Lung (tissue), 12 donors: ENCODE results near the gene ELFN1. TPM values are rescaled to one million over a fixed set of nuclear protein-coding genes. Genes with fewer than 3 reads are reported as not detected.

Experiments used
- ATAC-seq: fragments of 200-7000 bp; cut with Tn5 transposase; one replicate; pipeline ENCODE4 v1.9.1; 2020; ENCODE audit warnings: moderate number of reproducible peaks; ENCODE audit not compliant: insufficient read depth, low FRiP score
- DNase-seq, 3 donors: peaks; one replicate each; pipeline ENCODE4 v3.0.0-alpha.2; 2013 to 2017
- H3K27ac ChIP-seq, 2 donors: one replicate each; pipeline ENCODE4 v1.5.1; 2013; ENCODE audit warnings: mild to moderate bottlenecking in 2 of 2, moderate library complexity in 2 of 2, control low read depth in 1 of 2, inconsistent platforms in 1 of 2, low read depth in 1 of 2, low read length in 1 of 2
- H3K27me3 ChIP-seq, 3 donors: one replicate each; pipeline ENCODE4 v1.5.1; 2013; ENCODE audit warnings: low read length in 2 of 3; ENCODE audit not compliant: control insufficient read depth in 3 of 3, insufficient read depth in 3 of 3
- H3K36me3 ChIP-seq, 4 donors: one replicate each; pipeline ENCODE4 v1.5.1; 2013; ENCODE audit warnings: low read length in 4 of 4, mild to moderate bottlenecking in 1 of 4, moderate library complexity in 1 of 4; ENCODE audit not compliant: control insufficient read depth in 4 of 4, insufficient read depth in 4 of 4
- H3K4me1 ChIP-seq, 5 donors: one replicate each; pipeline ENCODE4 v1.5.1; 2013; ENCODE audit warnings: low read length in 5 of 5, mild to moderate bottlenecking in 2 of 5, moderate library complexity in 1 of 5; ENCODE audit not compliant: control insufficient read depth in 5 of 5, insufficient read depth in 5 of 5
- H3K4me3 ChIP-seq: one replicate; pipeline ENCODE4 v1.5.1; 2013; ENCODE audit warnings: mild to moderate bottlenecking, control low read depth, moderate library complexity
- H3K9ac ChIP-seq, 2 donors: one replicate each; pipeline ENCODE4 v1.5.1; 2013; ENCODE audit warnings: low read length in 2 of 2, control low read depth in 1 of 2; ENCODE audit not compliant: insufficient read depth in 1 of 2
- H3K9me3 ChIP-seq, 4 donors: one replicate each; pipeline ENCODE4 v1.5.1; 2013; ENCODE audit warnings: low read length in 3 of 4, mild to moderate bottlenecking in 1 of 4, moderate library complexity in 1 of 4; ENCODE audit not compliant: control insufficient read depth in 4 of 4, insufficient read depth in 3 of 4
- CTCF ChIP-seq: IDR thresholded peaks from 2 replicates; pipeline ENCODE4 v1.5.1; 2012; ENCODE audit warnings: mild to moderate bottlenecking; ENCODE audit errors: control extremely low read depth, extremely low read depth
- WGBS, 2 donors: extraction: QIAGEN DNeasy Blood & Tissue Kit; methylation state at CpG; one replicate each; pipeline ENCODE4 v1.1.7; 2013; 5-methylcytosine and 5-hydroxymethylcytosine counted together
- polyA plus RNA-seq, 2 donors: library from polyadenylated mRNA; stranded (reverse); fragments of 200-250 nt; gene quantifications; one replicate each; pipeline ENCODE4 v1.2.1, GENCODE V29; 2013
- total RNA-seq, 2 donors: library from RNA; depleted of rRNA in 1 of 2; stranded (reverse); fragments of >200 nt in 1 of 2; gene quantifications; one replicate each; pipeline ENCODE4 v1.2.1, GENCODE V29; 2014 to 2021
- donor health status: control.
- donor health status: control.
- donor health status: Bipolar disorder and iron deficiency.
- donor health status: healthy.
- donor health status: DM: yes; HTN: yes; CAD: no.

ELFN1 gene
- total and polyA plus RNA-seq, 4 donors, result 0.43 to 1.4 (median 1.0) TPM

- no peak for DNase-seq
- WGBS, 2 donors, result 82 to 89% methylated on average over 29 of the region's 29 CpGs
- no peak for ATAC-seq
- TF ChIP-seq CTCF, result no peak
- H3K27me3 ChIP-seq, result peaks cover 0 to 4% (median 0%) of the 10 kb centered on the region in 3 donors
- no peak overlapping the region for H3K9ac ChIP-seq
- no peaks in the 10 kb centered on the region for H3K4me1 ChIP-seq
- no peak overlapping the region for H3K4me3 ChIP-seq
- peaks cover 0 to 3% (median 0%) of the 10 kb centered on the region in 4 donors for H3K9me3 ChIP-seq
- H3K36me3 ChIP-seq, result no peaks in the 10 kb centered on the region
- H3K27ac ChIP-seq, result no peak overlapping the region
These were observed 65.9 kb downstream of the ELFN1 start for GRCh38 chr7:1735806-1736483.

- H3K4me1 ChIP-seq, result peaks cover 0 to under 1% (median 0%) of the 10 kb centered on the region in 5 donors
- ATAC-seq (no peak), DNase-seq (no peak)
- peaks cover 0 to 4% (median 0%) of the 10 kb centered on the region in 3 donors for H3K27me3 ChIP-seq
- H3K36me3 ChIP-seq, result no peaks in the 10 kb centered on the region
- no peak overlapping the region for H3K4me3 ChIP-seq
- no peak overlapping the region for H3K9ac ChIP-seq
- no peak for TF ChIP-seq CTCF
- H3K27ac ChIP-seq, result no peak overlapping the region
- no peaks in the 10 kb centered on the region for H3K9me3 ChIP-seq
- WGBS, 2 donors, result 89 to 95% methylated on average over 9 of the region's 9 CpGs
These were observed 66.4 kb downstream of the ELFN1 start for GRCh38 chr7:1736484-1736817.

- Histone ChIP-seq H3K27ac (no peak overlapping the region), H3K4me1 (peaks cover 0 to 4% (median 0%) of the 10 kb centered on the region in 5 donors), H3K4me3 (no peak overlapping the region), H3K36me3 (no peaks in the 10 kb centered on the region), H3K9me3 (no peaks in the 10 kb centered on the region), H3K9ac (no peak overlapping the region), H3K27me3 (peaks cover 0 to 4% (median 0%) of the 10 kb centered on the region in 3 donors)
- WGBS, 2 donors, result 76 to 89% methylated on average over 8 of the region's 8 CpGs
- no peak for ATAC-seq
- DNase-seq, result no peak
- no peak for TF ChIP-seq CTCF
These were observed 66.8 kb downstream of the ELFN1 start for GRCh38 chr7:1736830-1737229.

GRCh38 chr7:1737523-1737922 is 67.4 kb downstream of the ELFN1 start:
- DNase-seq (no peak), ATAC-seq (no peak)
- Histone ChIP-seq H3K4me3 (no peak overlapping the region), H3K27ac (no peak overlapping the region), H3K9ac (no peak overlapping the region), H3K36me3 (no peaks in the 10 kb centered on the region), H3K4me1 (peaks cover 0 to 7% (median 0%) of the 10 kb centered on the region in 5 donors), H3K27me3 (peaks cover 0 to 4% (median 0%) of the 10 kb centered on the region in 3 donors), H3K9me3 (no peaks in the 10 kb centered on the region)
- 85 to 91% methylated on average over 10 of the region's 10 CpGs for WGBS, 2 donors
- no peak for TF ChIP-seq CTCF
